GM12872 (cell line): ENCODE data around the gene FAM89B.

Source experiments
- TF ChIP-seq, protein P1 (sequence below): IDR thresholded peaks from 3 replicates; pipeline ENCODE4 v1.5.1; 2011; ENCODE audit warnings: low read depth, mild to moderate bottlenecking, low read length, moderate library complexity; ENCODE audit not compliant: insufficient read depth

FAM89B gene

DNA sequence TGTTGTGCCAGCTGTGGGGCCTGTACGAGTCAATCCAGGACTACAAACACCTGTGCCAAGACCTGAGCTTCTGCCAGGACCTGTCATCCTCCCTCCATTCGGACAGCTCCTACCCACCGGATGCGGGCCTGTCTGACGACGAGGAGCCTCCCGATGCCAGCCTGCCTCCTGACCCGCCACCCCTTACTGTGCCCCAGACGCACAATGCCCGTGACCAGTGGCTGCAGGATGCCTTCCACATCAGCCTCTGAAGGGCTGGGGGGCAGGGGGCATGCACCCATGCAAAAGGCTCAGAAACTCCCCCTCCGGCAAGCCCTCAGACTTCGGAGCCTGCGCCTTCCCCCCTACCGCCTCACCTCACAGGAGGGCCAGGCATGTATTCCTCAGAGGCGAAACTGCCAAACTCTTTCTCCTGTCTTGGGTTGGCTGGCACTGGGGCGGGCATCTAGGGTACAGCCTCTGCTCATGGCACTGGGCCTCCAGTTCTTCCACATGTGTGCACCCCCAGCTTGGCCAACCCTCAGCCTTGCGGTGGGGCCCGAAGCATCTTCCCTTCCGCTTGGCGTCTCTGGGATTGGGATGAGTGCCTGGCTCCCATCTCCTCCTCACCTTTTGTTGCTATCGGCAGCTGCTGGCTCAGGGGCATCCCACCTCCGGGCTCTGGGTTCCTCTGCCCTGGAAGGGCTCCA lies 1.2 kb downstream of the FAM89B start:
- TF ChIP-seq, protein P1, sequence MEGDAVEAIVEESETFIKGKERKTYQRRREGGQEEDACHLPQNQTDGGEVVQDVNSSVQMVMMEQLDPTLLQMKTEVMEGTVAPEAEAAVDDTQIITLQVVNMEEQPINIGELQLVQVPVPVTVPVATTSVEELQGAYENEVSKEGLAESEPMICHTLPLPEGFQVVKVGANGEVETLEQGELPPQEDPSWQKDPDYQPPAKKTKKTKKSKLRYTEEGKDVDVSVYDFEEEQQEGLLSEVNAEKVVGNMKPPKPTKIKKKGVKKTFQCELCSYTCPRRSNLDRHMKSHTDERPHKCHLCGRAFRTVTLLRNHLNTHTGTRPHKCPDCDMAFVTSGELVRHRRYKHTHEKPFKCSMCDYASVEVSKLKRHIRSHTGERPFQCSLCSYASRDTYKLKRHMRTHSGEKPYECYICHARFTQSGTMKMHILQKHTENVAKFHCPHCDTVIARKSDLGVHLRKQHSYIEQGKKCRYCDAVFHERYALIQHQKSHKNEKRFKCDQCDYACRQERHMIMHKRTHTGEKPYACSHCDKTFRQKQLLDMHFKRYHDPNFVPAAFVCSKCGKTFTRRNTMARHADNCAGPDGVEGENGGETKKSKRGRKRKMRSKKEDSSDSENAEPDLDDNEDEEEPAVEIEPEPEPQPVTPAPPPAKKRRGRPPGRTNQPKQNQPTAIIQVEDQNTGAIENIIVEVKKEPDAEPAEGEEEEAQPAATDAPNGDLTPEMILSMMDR: no peak

DNA sequence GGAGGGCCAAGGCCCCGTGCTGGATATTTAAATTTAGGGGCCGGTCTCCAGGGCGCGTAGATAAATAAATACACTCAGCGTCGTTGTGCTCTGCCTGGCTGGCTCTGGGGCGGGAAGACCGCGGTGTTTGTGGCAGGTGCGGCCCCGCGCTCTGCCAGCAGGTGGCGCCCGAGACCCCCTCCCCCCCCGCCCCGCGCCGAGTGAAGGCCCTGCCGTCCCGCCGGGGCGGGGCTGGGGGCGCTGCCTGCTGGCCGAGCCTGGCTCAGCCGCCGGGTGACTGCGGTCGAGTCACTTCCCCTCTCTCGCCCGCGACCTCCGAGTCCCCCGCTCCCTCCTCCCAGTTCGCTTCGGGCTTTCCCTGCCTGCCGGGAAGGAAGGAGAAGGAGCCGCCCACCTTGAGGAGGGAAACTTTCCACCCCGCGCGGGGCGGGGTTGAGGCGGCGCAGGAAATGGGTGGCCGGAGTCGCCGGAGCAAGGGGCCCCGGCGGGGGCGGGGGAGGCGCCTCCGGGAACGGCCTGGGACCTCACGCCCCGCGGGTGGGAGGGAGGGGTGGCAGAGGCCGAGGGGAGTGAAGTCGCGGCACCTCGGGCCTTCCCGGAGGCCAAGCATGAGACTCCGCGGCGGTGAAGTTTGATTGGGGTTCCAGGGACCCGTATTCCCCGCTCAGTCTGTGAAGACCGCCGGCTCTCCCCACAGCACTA lies 1.9 kb downstream of the FAM89B start:
- TF ChIP-seq, protein P1: peak; percentile 74

DNA sequence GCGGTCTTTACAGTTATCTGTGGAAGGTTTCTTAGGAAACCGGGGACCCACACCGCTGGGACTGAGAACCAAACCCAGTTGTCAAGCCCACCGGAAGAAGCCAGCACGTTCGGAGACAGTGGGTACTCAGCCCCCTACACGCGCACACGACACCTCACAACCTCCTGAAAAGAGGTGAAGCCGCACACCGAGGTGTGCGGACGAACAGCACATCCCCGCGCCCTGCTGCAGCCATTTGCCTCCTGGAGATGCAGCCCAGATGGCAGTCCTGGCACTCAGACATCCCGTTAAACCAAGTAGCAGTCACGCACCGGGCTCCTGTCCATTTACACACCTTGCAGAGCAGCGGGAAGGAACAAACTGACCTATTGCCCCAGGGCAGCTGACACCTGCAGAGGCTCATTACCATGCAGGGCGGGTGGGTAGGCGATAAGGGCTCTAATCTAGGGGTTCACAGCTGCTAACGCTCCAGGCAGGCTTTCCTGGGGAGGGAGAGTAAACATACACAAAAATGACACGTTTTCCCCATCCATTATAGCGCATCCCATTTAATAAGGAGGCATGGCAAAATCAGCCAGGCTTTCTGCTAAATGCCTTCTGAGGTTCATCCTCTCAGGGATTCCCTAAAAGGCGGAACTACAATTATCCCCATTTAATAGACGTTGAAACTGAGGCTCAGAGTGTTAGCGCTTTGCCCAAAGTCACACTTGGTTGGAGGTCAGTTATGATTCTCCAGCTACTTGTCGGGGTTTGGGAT lies 2.7 kb downstream of the FAM89B start:
- TF ChIP-seq, protein P1: no peak

DNA sequence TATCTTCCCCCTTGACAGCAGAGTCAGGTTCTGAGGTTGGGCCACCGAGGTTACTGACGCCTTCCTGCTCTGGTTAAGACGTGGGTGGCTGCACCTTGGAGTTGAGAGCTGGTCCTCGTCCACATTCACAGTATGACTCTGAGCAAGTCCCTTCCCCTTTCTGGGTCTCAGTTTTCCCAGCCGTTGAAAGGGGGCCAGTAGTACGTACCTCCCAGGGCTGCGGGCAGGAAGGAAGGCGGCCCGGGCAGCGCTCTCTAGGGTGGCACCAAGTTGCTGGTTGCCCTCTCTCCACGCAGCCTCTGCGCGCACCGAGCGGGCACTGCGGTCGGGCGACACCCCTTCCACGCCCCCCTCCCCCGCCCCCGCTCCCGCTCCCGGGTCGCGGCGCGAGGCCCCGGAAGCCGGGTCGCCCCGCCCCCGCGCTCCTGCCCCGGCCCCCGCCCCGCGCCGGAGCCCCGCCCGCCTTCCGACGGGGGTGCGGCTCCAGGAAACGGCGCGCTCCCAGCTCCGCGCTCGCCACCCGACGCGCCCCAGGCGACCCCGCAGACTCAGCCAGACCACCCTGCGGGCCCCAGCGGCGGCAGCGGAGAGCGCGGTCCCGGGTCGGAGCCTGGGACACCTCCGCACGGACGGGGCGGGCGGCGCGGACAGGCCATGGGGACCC lies 3.4 kb downstream of the FAM89B start, which contains the start of gene EHBP1L1:
Gene EHBP1L1 (plus strand): TSS at position 486 of the 664 bp plus-strand sequence. CDS start 250 bp downstream, outside the sequence.
- TF ChIP-seq, protein P1: no peak

DNA sequence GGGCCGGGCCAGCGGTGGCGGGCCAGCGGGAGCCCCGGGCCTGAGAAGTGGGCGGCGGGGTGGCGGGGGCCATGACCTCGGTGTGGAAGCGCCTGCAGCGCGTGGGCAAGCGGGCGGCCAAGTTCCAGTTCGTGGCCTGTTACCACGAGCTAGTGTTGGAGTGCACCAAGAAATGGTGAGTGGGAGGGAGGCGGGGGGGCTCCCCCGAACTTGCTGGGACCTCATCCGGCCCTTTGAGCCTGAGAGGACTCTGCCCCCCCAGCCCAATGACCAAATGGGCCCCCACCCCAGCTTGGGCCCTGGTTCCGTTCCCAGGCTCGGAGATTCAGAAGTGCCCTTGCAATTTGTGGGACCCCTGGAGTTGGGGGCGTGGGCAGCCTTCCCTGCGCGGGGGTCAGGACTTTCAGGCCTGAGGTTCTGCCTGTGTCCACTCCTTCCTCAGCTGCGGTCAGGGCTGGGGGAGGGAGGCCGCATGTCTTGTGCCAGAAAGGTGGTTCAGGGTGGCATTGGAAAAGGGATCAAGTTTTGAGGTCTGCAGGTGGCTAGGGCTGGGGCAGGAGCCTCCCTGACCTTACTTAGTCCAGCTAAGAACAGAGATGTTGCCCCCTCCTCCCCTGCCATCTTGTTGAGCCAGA lies 4.0 kb downstream of the FAM89B start:
- TF ChIP-seq, protein P1: no peak

DNA sequence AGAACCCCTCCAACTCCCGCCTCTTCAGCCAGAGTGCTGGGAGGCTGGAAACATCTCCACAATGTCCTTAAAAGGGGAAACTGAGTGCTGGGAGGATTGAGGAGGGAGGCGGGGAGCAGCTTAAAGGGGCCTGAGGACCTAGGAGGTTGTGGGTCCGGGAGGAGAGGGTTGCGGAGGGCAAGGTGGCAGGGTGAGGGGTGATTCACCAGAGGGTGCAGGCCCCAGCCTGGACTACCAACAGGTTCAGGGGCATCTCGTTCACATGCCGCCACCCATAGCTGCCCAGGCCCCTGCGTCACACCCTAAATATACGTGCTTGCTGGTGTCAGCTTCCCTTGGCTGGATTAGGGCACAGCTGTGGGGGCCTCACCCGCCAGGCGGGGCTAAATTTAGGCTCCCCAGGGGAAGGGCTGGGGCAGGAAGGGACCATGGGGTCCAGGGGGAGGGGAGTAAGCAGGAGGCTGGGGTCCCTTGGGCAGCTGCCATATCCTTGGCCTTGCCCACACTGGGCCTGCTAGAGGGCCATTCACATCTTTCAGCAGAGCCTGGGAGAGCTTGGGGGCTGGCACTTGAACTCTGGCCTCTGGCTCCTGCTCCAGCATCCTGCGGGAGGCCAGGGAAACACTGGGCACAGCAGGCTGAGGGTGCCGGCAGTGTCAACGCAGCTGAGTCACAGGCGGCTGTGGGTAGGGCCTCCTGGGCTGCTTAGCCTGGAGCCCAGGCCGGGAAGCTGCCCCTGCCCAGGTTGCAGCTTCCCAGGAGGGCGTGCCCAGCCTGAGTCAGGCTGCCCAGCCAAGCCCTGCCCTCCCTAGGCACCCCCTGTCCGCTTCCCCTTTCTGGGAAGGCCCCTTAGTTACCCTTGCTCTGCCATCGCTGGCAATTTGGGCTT lies 4.8 kb downstream of the FAM89B start:
- TF ChIP-seq, protein P1: no peak
